HUES6 (cell line): ENCODE results near the gene CLDN16.

ENCODE experiments used
- H3K27ac ChIP-seq: 2 replicates; pipeline ENCODE4 v1.7.0; 2013; ENCODE audit warnings: low read depth, mild to moderate bottlenecking, low read length, inconsistent platforms
- H3K27me3 ChIP-seq: 2 replicates; pipeline ENCODE4 v1.6.1; 2013; ENCODE audit warnings: low read length; ENCODE audit not compliant: control insufficient read depth, insufficient read depth
- H3K36me3 ChIP-seq: 2 replicates; pipeline ENCODE4 v1.6.1; 2013; ENCODE audit warnings: low read length; ENCODE audit not compliant: control insufficient read depth, insufficient read depth
- H3K4me1 ChIP-seq: 2 replicates; pipeline ENCODE4 v1.6.1; 2013; ENCODE audit warnings: low read length; ENCODE audit not compliant: control insufficient read depth, insufficient read depth
- H3K4me3 ChIP-seq: 2 replicates; pipeline ENCODE4 v1.5.1; 2013; ENCODE audit warnings: low read depth, low read length
- H3K9ac ChIP-seq: one replicate; pipeline ENCODE4 v1.6.1; 2013; ENCODE audit warnings: mild to moderate bottlenecking, low read length
- H3K9me3 ChIP-seq: 2 replicates; pipeline ENCODE4 v1.6.1; 2013; ENCODE audit warnings: low read depth, low read length; ENCODE audit not compliant: control insufficient read depth, insufficient read depth

Gene CLDN16, protein sequence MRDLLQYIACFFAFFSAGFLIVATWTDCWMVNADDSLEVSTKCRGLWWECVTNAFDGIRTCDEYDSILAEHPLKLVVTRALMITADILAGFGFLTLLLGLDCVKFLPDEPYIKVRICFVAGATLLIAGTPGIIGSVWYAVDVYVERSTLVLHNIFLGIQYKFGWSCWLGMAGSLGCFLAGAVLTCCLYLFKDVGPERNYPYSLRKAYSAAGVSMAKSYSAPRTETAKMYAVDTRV

DNA sequence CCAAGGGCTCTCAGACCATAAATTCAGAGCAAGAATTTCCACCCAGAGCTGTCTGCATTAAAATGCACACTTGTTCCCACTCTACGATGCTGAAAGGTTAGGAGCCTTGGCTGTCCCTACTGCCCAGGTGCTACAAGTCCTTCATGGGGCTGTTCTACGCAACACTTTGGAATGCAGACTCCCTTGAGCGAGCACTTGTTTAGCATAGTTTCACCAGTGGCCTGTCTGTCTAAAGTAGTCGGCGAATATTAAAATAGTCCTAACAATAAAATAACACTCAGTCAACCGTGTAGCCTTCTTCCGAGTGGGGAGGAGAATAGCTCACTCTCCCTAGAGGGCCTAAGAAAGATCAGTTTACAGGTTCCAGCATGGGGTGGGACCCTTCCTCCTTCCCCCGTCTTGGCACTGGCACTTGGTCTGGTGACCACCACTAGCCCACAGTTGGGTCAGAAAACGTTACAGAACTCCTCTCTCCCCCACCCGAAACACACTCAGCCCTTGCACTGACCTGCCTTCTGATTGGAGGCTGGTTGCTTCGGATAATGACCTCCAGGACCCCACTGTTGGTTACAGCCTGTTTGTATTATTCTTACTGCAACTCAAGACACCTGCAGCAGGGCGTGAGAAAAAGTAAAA lies at the start of gene CLDN16:
Gene CLDN16 (plus strand): TSS at position 586 of the 636 bp plus-strand sequence. CDS start 167 bp downstream, outside the sequence.
- H3K27me3 ChIP-seq, result no peaks in the 10 kb centered on the region
- H3K9me3 ChIP-seq, result no peaks in the 10 kb centered on the region
- H3K36me3 ChIP-seq, result no peaks in the 10 kb centered on the region
- no peak within 1 kb of the TSS for H3K4me3 ChIP-seq
- no peaks in the 10 kb centered on the region for H3K4me1 ChIP-seq
- H3K27ac ChIP-seq, result no peak within 1 kb of the TSS
- no peak within 1 kb of the TSS for H3K9ac ChIP-seq

DNA sequence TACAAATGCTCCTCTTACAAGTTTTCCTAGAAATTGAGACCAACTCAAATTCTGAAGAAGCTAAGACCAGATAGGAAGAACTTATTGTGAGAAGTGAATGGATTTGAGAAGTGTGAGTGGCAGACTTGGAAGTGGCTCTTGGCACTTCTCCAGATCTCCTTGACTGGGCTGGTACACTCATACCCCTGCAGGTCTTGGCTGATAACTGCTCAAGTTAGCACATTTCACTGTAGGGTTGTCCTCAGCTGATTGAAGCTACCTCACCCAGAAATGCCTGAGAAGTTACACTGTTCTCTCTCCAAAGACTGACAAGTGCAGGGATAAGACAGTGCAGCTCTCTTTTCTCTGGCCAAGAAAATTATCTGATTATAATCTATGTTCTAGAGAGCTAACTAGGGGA lies 49.2 kb upstream of the CLDN16 start:
- no peak overlapping the region for H3K27ac ChIP-seq
- no peaks in the 10 kb centered on the region; the same call in 1 of the 2 replicates for H3K9me3 ChIP-seq
- H3K9ac ChIP-seq, result no peak overlapping the region

DNA sequence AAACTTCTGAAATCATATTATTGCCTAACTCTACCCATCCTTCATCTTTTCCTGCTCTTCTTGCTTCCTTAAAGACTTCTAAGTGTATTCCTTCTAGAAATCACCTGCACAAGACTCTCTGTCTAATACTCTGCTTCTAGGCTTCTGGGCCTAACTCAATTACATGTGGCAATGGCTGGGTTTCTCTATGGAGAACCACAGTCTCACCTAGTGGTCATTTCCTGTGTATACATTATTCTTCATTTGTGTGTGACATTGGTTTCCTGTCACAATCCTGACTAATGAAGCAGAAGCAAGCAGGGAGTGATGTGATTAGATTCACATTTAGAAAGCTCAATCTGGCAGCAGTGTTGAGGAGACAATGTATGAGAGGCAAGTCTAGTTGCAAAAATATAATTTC lies 48.8 kb upstream of the CLDN16 start:
- Histone ChIP-seq H3K4me3 (no peak overlapping the region), H3K36me3 (no peaks in the 10 kb centered on the region), H3K27ac (no peak overlapping the region), H3K9me3 (no peaks in the 10 kb centered on the region; the same call in 1 of the 2 replicates), H3K9ac (no peak overlapping the region), H3K4me1 (no peaks in the 10 kb centered on the region), H3K27me3 (no peaks in the 10 kb centered on the region)

More for the DNA sequence above, 49.2 kb upstream of the CLDN16 start:
- no peaks in the 10 kb centered on the region for H3K27me3 ChIP-seq
- no peaks in the 10 kb centered on the region for H3K4me1 ChIP-seq
- H3K4me3 ChIP-seq, result no peak overlapping the region
- no peaks in the 10 kb centered on the region for H3K36me3 ChIP-seq

DNA sequence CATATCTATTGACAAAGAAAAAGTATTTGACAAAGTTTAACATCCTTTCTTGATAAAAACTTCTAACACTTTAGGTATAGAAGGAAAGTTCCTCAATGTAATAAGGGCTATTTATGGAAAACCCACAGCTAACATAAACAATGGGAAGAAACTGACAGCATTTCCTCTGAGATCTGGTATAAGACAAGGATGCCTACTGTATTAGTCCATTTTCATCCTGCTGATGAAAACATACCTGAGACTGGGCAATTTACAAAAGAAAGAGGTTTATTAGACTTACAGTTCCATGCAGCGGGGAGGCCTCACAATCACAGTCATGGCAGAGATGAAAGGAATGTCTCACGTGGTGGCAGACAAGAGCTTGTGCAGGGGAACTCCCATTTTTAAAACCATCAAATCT lies 47.9 kb upstream of the CLDN16 start:
- H3K9ac ChIP-seq, result no peak overlapping the region
- no peaks in the 10 kb centered on the region for H3K27me3 ChIP-seq
- H3K4me3 ChIP-seq, result no peak overlapping the region
- no peaks in the 10 kb centered on the region for H3K36me3 ChIP-seq
- H3K4me1 ChIP-seq, result no peaks in the 10 kb centered on the region
- no peak overlapping the region for H3K27ac ChIP-seq
- no peaks in the 10 kb centered on the region; the same call in 1 of the 2 replicates for H3K9me3 ChIP-seq

DNA sequence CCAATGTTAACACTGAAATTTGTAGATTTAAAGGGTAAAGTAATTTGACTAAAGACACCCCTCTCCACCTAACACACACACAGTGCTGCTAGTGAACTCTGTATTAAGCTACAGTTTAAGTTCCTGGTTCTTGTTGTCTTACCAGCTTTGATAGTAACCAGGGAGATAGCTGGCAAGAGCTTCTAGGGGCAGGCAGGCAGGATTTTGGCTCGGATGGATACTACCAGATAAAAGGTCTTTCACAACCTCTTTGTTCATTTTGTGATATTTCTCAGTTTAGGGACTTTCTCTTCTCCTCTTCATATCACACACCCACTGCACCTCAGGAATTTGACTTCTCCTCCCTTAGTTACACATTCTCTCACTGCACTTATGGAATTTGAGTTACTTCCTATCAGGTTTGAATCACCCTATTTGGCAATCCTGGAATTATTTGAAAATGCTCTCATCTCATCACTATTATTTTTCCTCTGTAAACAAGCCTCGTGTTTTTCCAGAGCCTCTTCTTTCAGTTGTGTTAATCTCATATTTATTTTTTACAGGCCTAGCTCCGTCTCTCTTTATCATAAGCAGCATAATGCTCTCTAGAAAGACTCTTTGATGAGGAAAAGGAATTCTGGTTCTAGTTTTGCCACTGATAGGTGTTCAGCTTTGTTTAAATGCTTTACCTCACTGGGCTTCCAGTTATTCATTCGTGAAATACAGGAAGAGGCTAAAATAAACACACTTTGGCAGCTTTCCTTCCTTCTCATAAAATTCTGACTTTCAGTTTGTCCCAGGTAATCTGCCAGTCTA lies 42.7 kb upstream of the CLDN16 start:
- no peaks in the 10 kb centered on the region; the same call in 1 of the 2 replicates for H3K9me3 ChIP-seq
- H3K36me3 ChIP-seq, result no peaks in the 10 kb centered on the region
- no peak overlapping the region for H3K9ac ChIP-seq
- H3K27me3 ChIP-seq, result no peaks in the 10 kb centered on the region
- H3K27ac ChIP-seq, result no peak overlapping the region
- H3K4me1 ChIP-seq, result no peaks in the 10 kb centered on the region
- no peak overlapping the region for H3K4me3 ChIP-seq

DNA sequence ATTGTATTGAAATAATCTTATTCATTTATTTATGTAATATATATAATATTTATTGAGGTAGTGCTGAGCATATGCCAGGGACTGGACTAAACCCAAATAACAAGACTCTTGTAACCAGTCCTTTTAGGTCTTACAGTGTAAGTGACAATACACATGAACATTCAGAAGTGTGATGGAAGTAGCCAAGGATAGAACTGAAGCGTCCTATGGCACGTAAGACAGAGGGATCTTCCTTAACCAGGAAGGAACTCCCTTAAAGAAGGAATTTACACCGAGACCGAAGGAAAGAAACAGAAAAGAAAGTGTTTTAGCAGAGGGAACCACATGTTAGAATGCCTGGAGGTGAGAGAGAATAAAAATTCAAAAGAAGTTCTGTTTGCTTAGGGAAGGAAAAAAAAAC lies 42.1 kb upstream of the CLDN16 start:
- Histone ChIP-seq H3K27ac (no peak overlapping the region), H3K9ac (no peak overlapping the region), H3K4me3 (no peak overlapping the region), H3K36me3 (no peaks in the 10 kb centered on the region), H3K4me1 (no peaks in the 10 kb centered on the region), H3K27me3 (no peaks in the 10 kb centered on the region), H3K9me3 (no peaks in the 10 kb centered on the region; the same call in 1 of the 2 replicates)

DNA sequence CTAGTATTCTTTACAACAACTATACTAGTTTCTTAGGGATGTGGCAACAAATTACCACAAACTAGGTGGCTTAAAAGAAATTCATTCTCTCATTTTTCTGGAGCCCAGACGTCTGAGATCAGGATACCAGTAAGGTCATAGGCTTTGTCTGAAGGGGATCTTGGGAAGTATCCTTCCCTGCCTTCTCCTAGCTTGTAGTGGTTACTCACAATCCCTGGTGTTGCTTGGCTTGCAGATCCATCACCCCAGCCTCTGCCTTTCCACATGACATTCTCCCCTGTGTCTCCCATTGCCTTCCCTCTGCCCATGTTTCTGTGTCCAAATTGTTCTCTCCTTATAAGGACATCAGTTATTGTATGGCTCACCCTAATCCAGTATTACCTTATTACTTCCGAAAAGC lies 41.4 kb upstream of the CLDN16 start:
- H3K4me1 ChIP-seq, result no peaks in the 10 kb centered on the region

DNA sequence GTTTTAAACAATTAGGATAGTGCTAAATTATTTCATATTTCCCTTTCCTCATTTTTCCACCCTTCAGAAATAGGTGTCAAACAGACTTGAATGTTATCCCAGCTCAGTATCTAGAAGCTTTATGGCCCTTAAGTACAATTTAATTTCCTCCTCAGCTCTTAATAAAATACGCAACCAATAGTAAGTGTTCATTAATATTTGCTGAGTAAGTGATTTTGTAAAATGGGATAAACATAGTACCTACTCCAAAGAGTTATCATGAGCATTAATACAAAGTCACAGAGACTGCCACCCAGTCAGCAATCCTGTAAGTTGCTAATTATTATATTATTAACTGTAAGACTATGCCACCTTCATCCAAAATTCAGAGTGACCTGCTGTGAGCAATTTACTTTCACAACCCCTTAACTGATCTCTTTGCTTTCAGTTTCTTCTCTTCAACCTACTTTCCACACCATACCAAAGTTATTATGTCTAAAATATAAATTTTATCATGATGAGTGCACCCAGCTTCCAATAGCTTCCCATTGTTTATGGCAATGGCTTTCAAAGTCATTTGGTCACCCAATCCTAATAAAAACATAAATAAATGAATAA lies 35.0 kb upstream of the CLDN16 start:
- H3K27ac ChIP-seq, result no peak overlapping the region

More for the DNA sequence above, 41.4 kb upstream of the CLDN16 start:
- H3K36me3 ChIP-seq, result no peaks in the 10 kb centered on the region
- H3K9ac ChIP-seq, result no peak overlapping the region
- no peak overlapping the region for H3K4me3 ChIP-seq
- H3K27me3 ChIP-seq, result no peaks in the 10 kb centered on the region
- no peaks in the 10 kb centered on the region; the same call in 1 of the 2 replicates for H3K9me3 ChIP-seq
- no peak overlapping the region for H3K27ac ChIP-seq

DNA sequence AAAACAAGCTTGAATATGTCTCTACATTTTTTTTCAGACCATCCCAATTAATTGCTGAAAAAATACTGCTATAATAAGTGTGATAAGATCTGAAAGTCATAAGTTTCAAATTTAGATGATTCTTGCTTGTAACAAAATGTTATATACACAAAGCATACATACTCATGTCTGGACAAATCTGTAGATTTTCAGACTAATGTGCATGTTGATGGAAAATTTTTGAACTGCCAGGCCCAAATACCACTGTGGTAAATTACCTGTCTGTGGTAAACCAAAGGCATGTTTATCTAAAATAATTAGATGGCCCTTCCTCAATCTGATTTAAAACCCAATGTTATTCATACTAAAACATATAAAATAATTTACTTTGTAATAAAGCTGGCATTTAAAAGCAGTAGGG lies 31.7 kb upstream of the CLDN16 start:
- H3K36me3 ChIP-seq, result no peaks in the 10 kb centered on the region
- no peak overlapping the region for H3K27ac ChIP-seq
- no peak overlapping the region for H3K9ac ChIP-seq
- no peak overlapping the region for H3K4me3 ChIP-seq
- H3K9me3 ChIP-seq, result no peaks in the 10 kb centered on the region
- H3K4me1 ChIP-seq, result peaks cover 3% of the 10 kb centered on the region; the same call in 1 of the 2 replicates
- no peaks in the 10 kb centered on the region for H3K27me3 ChIP-seq

More for the DNA sequence above, 35.0 kb upstream of the CLDN16 start:
- H3K4me3 ChIP-seq, result no peak overlapping the region
- no peaks in the 10 kb centered on the region for H3K36me3 ChIP-seq
- no peaks in the 10 kb centered on the region for H3K9me3 ChIP-seq
- H3K27me3 ChIP-seq, result no peaks in the 10 kb centered on the region
- H3K4me1 ChIP-seq, result no peaks in the 10 kb centered on the region; the same call in 1 of the 2 replicates
- H3K9ac ChIP-seq, result no peak overlapping the region

DNA sequence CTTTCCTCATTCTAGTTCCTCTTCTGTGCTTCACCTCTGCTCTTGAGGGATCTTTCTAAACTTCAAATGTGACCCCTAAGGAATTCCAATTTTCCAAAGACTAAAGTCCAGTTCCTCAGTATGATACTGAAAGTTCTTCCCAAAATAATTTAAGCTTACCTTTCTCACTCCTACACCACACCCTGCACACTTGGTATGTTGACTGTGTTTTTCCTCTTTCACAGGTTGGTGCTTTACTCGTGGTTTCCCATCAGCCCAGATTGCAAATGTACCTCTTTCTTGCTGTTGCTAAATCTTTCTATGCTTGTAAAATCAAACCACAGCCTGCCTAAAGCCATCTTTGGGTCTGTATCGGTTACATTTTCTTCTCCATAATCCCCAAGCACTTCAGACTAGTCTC lies 30.5 kb upstream of the CLDN16 start:
- H3K36me3 ChIP-seq, result no peaks in the 10 kb centered on the region
- H3K4me1 ChIP-seq, result peaks cover 8% of the 10 kb centered on the region
- no peak overlapping the region for H3K4me3 ChIP-seq
- no peak overlapping the region for H3K27ac ChIP-seq
- H3K9me3 ChIP-seq, result no peaks in the 10 kb centered on the region
- H3K27me3 ChIP-seq, result no peaks in the 10 kb centered on the region
- no peak overlapping the region for H3K9ac ChIP-seq
